GM19455 (cell line): Measurements from ENCODE around the gene POMT1.
"Not testable (repeated sequence)": the region's sequence is repeated elsewhere in the genome, so short reads cannot be mapped to it uniquely, and the experiment has no call there.

ENCODE experiments used
- ATAC-seq: cut with Tn5 transposase; IDR thresholded peaks from one replicate; pipeline ENCODE4 v1.9.1; 2021; ENCODE audit not compliant: unreplicated experiment

The POMT1 gene

GRCh38 chr9:131550465-131550864 lies 47.7 kb downstream of the POMT1 start:
- ATAC-seq = not testable (repeated sequence)

- no peak for ATAC-seq
These were observed 49.3 kb downstream of the POMT1 start for GRCh38 chr9:131552030-131552429.

- ATAC-seq = no peak
These were observed 51.5 kb downstream of the POMT1 start for GRCh38 chr9:131554087-131554842.

- no peak for ATAC-seq
These were observed 52.2 kb downstream of the POMT1 start for GRCh38 chr9:131554843-131555351.

GRCh38 chr9:131555841-131556673 lies 53.3 kb downstream of the POMT1 start:
- no peak for ATAC-seq

GRCh38 chr9:131557855-131558548 lies 55.3 kb downstream of the POMT1 start:
- ATAC-seq = no peak

- ATAC-seq = no peak
These were observed 56.8 kb downstream of the POMT1 start for GRCh38 chr9:131559421-131560000.

DNA sequence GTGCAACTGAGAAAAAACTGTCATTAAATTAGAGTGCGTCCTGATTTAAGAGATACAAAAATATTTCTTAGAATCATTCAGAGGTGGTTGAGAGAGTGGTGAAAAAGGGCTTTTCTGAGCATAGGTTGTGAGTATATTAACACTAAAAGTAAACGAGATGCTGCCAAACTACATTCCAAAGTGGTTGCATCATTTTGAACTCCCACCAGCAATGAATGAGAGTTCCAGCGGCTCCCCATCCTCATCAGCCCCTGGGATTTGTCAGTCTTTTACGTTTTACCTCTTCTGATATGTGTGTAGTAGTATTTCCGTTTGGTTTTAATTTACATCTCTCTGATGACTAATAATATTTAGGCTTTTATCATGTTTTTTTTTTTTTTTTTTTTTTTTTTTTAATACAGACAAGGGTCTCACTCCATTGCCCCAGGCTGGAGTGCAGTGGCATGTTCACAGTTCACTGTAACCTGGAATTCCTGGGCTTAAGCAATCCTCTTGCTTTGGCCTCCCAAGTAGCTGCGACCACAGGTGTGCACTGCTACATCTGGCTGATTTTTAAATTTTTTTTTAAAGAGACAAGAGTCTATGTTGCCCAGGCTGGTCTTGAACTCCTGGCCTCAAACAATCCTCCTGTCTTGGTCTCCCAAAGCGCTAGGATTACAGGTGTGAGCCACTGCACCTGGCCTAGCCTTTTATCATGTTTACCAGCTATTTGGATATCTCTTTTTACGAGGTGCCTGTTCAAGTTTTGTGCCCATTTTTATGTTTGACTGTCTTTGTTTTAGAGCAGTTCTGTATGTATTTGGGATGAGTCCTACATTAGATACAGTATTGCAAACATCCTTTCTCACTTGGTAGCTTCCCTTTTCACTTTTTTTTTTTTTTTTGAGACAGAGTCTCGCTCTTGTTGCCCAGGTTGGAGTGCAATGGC lies 59.6 kb downstream of the POMT1 start:
- no peak for ATAC-seq

DNA sequence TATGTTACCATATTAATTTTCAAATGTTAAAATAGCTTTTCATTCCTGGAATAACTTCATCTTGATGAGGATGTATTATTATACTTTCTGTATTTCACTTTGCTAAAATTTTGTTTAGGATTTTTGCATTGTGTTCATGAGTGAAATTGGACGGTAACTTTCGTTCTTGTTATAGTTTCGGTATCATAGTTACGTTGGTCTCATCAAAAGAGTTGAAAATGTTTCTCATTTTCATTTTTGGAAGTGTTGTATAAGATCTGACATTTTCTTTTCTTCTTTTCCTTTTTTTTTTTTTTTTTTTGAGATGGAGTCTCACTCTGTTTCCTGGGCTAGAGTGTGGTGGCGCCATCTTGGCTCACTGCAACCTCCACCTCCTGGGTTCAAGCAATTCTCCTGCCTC lies 62.7 kb downstream of the POMT1 start:
- ATAC-seq = no peak

- no peak for ATAC-seq
These were observed 63.4 kb downstream of the POMT1 start for GRCh38 chr9:131566158-131566557.

DNA sequence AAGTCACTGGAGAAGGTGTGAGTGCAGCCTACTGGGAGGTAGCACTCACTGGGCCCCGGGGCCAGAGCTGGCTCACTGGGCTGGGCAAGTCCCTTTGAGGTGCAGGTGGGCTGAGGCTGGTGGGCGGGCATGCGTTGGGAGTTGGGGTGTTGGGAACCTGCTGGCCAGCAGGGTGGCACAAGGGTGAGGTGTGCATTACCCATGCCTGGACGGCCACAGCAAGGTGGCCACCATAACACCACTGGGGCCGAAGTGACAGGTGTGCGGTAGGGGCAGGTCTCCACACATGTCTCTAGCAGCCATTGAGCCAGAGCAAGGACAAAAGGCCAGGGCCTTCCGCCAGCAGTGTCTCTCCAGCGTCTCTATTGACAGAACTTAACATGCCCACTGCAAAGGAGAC lies 65.2 kb downstream of the POMT1 start:
- ATAC-seq = no peak
